GM19239 (cell line): ENCODE results near the gene SNPH.

ENCODE experiments used
- DNase-seq: peaks from one replicate; pipeline ENCODE4 v3.0.0; 2011; ENCODE audit warnings: low spot score; ENCODE audit not compliant: insufficient read length
- FAIRE-seq: peaks from 2 replicates; lab custom pipeline; 2011; peaks lifted over from hg19 to GRCh38; lab: Jason Lieb, UNC

The SNPH gene

DNA sequence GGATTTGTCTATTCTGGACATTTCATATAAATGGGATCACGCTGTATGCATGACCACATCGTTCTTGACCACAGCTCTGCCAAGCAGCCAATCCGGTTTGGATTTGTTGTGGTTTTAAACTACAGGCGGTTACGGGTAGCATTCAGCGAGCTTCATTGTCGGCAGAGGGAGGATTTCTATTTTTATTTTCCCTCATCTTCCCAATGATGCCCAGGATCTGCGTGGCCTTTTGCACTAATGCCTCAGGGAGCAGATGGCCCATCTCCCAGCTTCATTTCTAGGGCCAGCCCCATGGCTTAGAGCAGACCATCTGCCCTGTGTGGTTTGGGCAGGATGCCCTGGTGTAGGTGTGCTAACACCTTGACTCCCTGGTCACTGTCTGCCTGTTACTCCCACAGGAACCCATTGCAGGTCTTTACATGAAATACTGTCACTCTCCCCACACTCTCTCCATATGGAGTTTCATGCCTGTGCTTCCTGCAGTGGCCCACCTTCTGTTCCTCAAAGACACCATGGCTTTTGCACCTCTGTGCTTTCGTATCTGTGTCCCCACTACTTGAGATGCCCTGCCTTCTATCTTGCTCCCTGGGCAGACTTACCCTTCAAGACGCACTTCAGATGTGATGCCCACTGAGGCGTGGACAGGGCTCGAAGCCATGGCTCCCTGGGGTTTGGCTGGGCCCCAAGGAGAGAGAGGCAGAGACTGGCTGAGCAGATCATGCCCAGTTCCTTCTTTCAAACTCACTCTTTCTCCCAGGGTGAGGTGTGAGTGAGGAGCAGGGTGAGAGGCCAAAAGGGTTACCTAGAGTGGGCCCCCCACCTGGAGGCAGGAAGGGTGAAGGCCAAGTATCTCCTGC lies 36.8 kb downstream of the SNPH start:
- no peak for DNase-seq
- FAIRE-seq: no peak

DNA sequence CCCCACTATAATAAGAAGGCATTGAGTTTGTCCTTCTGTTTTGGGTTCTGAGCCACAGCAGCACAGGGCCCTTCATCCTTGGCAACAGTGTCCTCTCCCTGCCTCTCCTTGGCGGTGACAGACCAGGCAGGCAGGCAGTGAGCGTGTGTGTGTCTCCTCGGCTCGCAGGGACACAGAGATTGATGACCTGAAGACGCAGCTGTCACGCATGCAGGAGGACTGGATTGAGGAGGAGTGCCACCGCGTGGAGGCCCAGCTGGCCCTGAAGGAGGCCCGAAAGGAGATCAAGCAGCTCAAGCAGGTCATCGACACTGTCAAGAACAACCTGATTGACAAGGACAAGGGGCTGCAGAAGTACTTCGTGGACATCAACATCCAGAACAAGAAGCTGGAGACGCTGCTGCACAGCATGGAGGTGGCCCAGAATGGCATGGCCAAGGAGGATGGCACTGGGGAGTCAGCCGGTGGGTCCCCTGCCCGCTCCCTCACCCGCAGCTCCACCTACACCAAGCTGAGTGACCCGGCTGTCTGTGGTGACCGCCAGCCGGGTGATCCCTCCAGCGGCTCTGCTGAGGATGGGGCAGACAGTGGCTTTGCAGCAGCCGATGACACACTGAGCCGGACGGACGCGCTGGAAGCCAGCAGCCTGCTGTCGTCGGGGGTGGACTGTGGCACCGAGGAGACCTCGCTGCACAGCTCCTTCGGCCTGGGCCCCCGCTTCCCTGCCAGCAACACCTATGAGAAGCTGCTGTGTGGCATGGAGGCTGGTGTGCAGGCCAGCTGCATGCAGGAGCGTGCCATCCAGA lies 38.8 kb downstream of the SNPH start:
- DNase-seq (no peak), FAIRE-seq (no peak)

DNA sequence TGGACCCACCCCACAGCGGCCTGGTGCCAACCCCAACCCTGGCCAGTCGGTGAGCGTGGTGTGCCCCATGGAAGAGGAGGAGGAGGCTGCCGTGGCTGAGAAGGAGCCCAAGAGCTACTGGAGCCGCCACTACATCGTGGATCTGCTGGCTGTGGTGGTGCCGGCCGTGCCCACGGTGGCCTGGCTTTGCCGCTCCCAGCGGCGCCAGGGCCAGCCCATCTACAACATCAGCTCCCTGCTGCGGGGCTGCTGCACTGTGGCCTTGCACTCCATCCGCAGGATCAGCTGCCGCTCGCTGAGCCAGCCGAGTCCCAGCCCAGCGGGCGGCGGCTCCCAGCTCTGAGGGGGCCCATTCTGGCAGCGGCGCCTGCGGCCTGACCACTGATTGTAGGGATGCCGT lies 39.6 kb downstream of the SNPH start:
- DNase-seq: no peak
- FAIRE-seq: no peak

DNA sequence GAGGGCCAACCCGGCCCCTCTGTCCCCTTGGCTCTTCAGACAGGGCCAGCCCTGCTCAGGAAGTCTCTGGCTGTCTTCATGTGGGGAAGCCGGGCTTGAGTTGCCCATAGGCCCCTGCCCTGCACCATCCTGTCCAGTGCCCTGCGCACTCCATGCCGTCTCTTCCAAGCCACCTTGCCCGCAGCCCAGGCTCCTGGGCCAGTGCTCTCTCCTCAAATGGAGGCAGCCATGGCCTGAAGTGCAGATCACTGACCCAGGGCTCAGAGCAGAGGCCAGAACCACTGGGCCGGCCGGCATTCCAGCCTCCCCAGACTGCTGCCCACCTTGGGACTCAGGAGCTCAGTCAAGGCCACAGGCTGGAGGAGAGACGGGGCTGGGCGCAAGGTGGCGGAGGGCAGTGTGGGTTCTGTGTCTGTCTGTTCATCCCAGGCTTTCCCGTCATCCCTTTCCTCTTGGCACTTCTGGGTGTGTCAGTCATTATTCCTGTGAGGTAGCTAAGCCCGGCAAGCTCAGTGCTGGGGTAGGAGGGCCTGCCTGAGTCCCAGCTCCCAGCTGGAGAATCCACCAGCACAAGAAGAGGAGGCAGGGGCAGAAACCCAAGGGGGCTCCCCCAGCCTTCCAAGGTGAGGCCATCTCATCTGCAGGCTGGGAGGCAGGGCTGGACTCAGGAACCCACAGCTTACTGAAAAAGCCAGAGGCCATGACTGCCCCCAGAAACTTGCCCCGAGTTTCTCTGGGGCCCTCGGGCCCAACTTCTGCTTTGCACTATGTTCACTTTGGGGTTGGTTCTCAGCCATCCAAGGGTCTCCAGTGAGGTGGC lies 40.4 kb downstream of the SNPH start:
- DNase-seq (no peak), FAIRE-seq (no peak)

- FAIRE-seq: no peak
- no peak for DNase-seq
These were observed 41.1 kb downstream of the SNPH start for GRCh38 chr20:1307171-1307570.

DNA sequence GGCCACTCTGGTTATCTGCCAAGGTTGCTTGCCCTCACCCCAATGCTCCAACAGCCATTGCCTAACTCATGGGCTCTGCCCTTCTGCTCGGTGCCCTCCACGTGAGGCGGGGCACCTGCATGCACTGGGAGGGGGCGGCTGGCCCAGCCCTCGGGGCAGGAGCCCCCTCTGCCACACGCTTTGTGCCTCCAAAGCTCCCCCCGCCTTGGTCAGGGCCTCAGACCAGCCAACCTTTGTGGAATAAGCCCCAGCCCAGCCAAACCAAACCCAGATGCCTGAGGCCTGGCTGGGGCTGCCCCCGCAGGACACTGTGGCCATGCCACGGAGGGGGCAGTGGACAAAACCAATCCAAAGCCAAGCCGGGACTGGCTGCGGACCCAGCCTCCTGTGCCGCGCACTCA lies 41.5 kb downstream of the SNPH start:
- DNase-seq (no peak), FAIRE-seq (no peak)

GRCh38 chr20:1308067-1308701 lies 42.1 kb downstream of the SNPH start:
- no peak for FAIRE-seq

GRCh38 chr20:1308702-1309095 lies 42.6 kb downstream of the SNPH start:
- DNase-seq: no peak
- no peak for FAIRE-seq

More at GRCh38 chr20:1308067-1308701, 42.1 kb downstream of the SNPH start:
- no peak for DNase-seq

DNA sequence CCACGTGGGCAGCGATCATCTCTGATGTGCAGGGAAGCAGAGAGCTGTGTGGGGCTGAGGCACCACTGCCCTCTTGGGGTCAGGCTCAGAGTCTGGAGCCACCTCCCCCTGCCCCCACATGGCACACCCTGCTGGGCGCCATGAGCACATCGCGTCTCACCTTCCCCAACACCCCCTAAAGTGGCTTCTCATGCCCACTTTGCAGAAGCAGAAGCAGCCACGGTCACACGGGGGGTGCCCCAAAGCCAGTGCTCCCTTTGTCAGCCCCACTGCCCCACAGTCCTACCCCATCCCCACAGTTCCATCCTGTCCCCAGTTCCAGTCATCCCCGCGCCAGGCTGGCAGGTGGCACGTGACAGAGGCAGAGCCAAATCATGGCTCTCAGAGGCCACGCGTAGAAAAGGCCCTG lies 43.3 kb downstream of the SNPH start:
- DNase-seq (no peak), FAIRE-seq (no peak)

DNA sequence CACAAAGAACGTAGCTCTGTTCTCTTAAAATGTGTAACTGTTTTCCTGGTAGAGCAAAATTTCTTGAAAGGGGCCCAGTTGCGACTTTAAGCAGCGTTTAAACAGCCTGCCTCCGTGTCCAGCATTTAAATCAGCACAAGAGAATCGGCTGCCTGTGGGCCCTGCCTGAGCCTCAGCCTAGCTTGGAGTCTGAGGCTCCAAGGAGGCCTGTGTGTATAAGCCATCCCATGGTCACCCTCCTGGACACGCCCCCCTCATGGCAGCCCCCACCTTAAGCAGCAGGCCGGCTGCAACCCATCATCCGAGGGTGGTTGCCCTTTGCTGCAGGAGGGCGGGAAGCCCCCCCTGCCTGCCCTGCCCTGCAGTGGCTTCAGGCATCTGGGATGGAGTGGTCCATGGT lies 44.0 kb downstream of the SNPH start:
- no peak for DNase-seq
- FAIRE-seq: no peak

DNA sequence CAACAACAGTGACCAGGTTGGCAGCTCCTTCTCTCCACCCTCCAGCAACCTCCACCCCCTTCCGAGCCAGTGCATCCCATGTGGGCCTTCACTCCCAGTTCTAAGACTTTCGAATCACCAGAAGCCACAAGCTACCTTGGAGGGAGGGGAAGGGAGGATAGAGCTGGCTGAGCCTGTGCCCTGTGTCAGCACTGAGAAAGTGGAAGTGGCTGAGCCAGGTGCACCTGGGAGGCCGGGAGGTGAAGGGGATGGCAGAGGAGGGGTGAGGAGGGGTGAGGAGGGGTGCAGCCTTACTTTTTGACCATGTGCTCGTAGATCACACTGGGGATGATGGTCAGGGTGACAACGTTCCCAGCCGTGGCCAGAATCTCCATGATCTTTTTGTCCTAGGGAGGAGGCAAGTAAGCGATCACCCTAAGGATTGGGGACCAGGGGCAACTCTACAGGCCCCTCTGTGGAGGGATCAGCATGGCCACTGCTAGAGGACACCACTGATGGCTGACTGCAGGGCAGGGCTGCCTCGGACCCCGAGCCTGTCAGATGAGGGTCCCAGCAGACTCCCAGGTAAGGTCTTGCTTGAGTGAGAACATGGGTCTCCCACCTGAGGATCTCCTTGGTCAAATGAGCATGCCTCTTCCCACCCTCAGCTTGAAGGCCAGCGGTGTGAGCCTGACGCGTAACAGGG lies 44.6 kb downstream of the SNPH start:
- DNase-seq (no peak), FAIRE-seq (no peak)

DNA sequence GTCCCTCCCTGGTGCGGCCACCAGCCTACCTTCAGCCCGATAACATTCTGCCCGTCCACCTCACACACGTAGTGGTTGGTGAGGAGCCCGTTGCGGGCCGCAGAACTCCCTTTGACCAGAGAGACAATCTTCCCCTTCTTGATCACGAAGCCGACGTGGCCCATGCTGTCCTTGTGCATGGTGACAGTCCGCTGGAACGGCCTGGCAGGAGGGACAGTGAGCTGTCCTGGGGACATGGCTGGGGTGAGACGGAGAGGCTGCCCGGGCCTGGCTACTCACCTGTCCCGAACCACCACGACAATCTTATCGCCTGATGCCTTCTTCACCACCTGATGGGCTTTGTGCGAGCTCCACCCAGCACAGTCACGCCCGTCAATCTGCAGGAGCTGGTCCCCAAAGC lies 46.2 kb downstream of the SNPH start:
- FAIRE-seq (no peak), DNase-seq (no peak)

GRCh38 chr20:1312904-1313235 lies 46.8 kb downstream of the SNPH start:
- DNase-seq: no peak
- no peak for FAIRE-seq

DNA sequence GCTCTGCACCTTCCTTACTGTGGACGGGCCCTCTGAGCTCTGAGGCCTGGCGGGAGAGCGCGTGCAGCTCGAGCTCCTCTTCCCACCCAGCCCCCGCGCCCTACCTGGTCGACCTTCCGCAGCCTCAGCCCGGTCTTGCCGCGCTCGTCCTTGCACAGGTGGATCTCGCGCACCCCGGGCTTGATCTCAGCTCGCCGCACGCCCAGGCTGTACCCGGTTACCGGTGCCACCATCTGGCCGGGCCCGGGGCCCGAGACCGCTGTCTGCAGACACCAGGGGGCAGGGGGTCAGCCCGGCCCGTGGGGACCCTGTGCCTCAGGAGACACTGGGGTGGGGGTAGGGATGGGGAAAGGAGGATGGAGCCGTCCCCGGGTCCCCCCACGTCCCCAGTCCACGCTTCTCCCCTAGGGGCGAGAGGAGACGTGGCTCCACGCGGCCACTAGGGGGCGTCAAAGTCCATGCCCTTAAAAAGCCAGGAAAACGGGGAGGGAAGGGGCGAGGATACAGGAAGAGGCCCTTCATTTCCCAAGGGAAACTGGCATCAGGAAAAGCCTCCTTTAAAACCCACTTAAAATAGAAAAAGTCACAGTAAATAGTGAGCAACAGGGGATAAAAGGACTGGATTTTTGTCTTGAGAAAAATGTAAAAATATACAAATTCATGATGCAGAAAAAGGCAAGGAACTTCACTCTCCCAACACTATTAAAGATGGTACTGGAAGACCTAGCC lies 47.3 kb downstream of the SNPH start:
- DNase-seq (peak; percentile 67), FAIRE-seq (peak; percentile 39)

DNA sequence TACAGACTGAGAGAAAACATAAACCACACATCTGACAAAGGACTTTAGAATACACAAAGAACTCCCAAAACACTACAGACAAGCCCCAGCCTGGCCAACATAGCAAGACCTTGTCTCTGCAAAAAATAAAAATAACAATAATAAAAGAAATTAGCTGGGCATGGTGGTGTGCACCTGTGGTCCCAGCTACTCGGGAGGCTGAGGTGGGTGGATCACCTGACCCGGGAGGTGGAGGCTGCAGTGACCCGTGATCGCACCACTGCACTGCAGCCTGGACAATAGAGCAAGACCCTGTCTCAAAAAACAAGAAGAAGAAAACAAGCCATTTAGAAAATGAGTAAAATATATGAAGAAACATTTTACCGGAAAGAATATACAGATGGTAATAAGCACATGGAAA lies 49.7 kb downstream of the SNPH start:
- DNase-seq: no peak
- FAIRE-seq: no peak

DNA sequence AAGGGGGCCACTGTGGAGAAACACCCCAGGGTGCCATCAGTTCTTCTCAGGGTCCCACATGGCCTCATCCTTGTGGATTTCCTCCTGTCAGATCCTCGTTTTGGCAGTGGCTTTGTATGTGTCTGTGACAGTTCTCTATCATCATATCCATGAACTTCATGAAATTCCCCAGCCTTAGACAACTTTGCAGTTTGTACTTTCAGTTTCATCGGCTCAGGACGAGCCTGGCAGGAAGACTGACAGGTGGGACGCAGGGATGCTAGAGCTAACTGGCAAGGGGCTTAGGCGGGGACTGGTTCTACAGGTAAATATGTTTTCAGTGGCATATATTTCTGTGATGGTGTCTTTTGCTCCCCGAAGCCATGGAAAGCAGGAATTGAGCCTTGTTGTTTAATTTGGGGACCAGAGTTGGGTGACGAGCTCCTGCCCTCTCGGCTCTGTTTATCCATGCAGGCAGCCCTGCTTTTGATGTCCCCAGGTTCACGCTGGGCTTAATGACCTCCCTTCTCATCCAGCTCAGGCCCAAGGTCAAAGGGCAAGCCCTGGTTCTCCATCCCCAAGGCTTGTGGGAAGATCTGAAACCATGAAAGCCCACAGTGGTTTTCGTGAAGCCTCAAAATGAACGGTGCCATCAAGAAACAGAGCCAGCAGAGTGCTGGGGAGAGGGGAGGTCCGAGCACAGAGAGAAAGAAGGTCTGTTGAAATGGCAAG lies 51.6 kb downstream of the SNPH start:
- DNase-seq (no peak), FAIRE-seq (peak; percentile 71)

- FAIRE-seq: no peak
These were observed 53.0 kb downstream of the SNPH start for GRCh38 chr20:1319051-1319450.

GRCh38 chr20:1319462-1319861 lies 53.4 kb downstream of the SNPH start:
- no peak for DNase-seq
- FAIRE-seq: no peak

More at GRCh38 chr20:1319051-1319450, 53.0 kb downstream of the SNPH start:
- DNase-seq: no peak
